MM.1S (cell line): Measurements from ENCODE around the gene TMEM44.

Source experiments
- EZH2 ChIP-seq: fragments of 300-600 bp; sonication (generic); optimal IDR thresholded peaks from 2 replicates; pipeline ENCODE3; 2017; ENCODE audit warnings: low read depth, mild to moderate bottlenecking, antibody characterized with exemption, low read length, mixed read lengths
- EZH2phosphoT487 ChIP-seq: fragments of 300-600 bp; sonication (generic); IDR thresholded peaks from 2 replicates; pipeline ENCODE4 v1.6.1; 2018; ENCODE audit warnings: antibody characterized with exemption, low read length
- TF ChIP-seq, protein P1 (sequence below): fragments of 300-600 bp; sonication (generic); IDR thresholded peaks from 2 replicates; pipeline ENCODE4 v1.5.1; 2016; ENCODE audit warnings: antibody characterized with exemption, low read length, mixed read lengths

DNA sequence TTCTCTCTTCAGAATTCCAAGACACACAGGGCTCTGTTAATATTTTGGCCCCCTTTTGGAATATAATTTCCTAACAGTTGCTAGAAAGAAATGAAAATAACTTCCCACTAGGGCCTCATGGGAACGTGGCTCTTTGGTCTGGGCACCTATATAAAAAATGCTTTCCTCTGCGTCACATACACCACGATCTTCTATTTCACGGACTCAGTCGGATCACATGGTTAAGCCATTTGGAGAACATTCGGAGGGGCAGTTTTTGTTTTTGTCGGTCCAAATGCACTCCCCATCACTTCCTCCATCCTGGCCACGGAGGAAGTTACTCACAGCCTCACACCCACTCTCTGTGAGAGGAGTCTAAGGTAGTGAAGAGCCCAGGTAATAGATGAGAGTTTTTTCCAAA is 21.0 kb downstream of the TMEM44 start:
- TF ChIP-seq, protein P1, sequence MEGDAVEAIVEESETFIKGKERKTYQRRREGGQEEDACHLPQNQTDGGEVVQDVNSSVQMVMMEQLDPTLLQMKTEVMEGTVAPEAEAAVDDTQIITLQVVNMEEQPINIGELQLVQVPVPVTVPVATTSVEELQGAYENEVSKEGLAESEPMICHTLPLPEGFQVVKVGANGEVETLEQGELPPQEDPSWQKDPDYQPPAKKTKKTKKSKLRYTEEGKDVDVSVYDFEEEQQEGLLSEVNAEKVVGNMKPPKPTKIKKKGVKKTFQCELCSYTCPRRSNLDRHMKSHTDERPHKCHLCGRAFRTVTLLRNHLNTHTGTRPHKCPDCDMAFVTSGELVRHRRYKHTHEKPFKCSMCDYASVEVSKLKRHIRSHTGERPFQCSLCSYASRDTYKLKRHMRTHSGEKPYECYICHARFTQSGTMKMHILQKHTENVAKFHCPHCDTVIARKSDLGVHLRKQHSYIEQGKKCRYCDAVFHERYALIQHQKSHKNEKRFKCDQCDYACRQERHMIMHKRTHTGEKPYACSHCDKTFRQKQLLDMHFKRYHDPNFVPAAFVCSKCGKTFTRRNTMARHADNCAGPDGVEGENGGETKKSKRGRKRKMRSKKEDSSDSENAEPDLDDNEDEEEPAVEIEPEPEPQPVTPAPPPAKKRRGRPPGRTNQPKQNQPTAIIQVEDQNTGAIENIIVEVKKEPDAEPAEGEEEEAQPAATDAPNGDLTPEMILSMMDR, result no peak
- TF ChIP-seq EZH2phosphoT487 (no peak), EZH2 (no peak)
